Loucy (cell line): ENCODE measurements around the gene HPS3.
"Not testable (repeated sequence)": the region's sequence is repeated elsewhere in the genome, so short reads cannot be mapped to it uniquely, and the experiment has no call there.

Experiments used
- H2AFZ ChIP-seq: fragments of 200-600 bp; sonication (generic); 2 replicates; pipeline ENCODE4 v1.6.0; 2016; ENCODE audit warnings: antibody characterized with exemption, mild to moderate bottlenecking, low read length, moderate library complexity
- H3F3A ChIP-seq: fragments of 200-600 bp; 2 replicates; pipeline ENCODE4 v1.6.0; 2016; ENCODE audit warnings: antibody characterized with exemption, low read depth, mild to moderate bottlenecking
- H3K27me3 ChIP-seq: fragments of 200-600 bp; sonication (generic); 2 replicates; pipeline ENCODE4 v1.6.1; 2014; ENCODE audit warnings: low read length, mild to moderate bottlenecking; ENCODE audit not compliant: insufficient read depth, poor library complexity, severe bottlenecking
- H3K36me3 ChIP-seq: fragments of 200-600 bp; sonication (generic); 2 replicates; pipeline ENCODE4 v1.6.1; 2016; ENCODE audit warnings: low read length; ENCODE audit not compliant: insufficient read depth
- H3K4me1 ChIP-seq: fragments of 200-600 bp; sonication (generic); 2 replicates; pipeline ENCODE4 v1.5.1; 2014; ENCODE audit warnings: low read length, mild to moderate bottlenecking; ENCODE audit not compliant: insufficient read depth, poor library complexity, severe bottlenecking
- H3K4me2 ChIP-seq: fragments of 200-600 bp; sonication (generic); 2 replicates; pipeline ENCODE4 v1.6.0; 2014; ENCODE audit warnings: antibody characterized with exemption, low read length, low read depth, mild to moderate bottlenecking; ENCODE audit not compliant: poor library complexity, severe bottlenecking
- H3K4me3 ChIP-seq: fragments of 200-600 bp; sonication (generic); 2 replicates; pipeline ENCODE4 v1.5.1; 2014; ENCODE audit warnings: low read length, mild to moderate bottlenecking, mixed read lengths; ENCODE audit not compliant: poor library complexity, severe bottlenecking
- H3K79me2 ChIP-seq: fragments of 200-600 bp; sonication (generic); 2 replicates; pipeline ENCODE4 v1.6.1; 2014; ENCODE audit warnings: low read length; ENCODE audit not compliant: insufficient read depth
- H3K9ac ChIP-seq: fragments of 200-600 bp; sonication (generic); 2 replicates; pipeline ENCODE4 v1.6.0; 2014; ENCODE audit warnings: mild to moderate bottlenecking, low read depth, low read length, moderate library complexity; ENCODE audit not compliant: poor library complexity, severe bottlenecking
- H3K9me2 ChIP-seq: fragments of 200-600 bp; sonication (generic); replicated peaks from 2 replicates; pipeline ENCODE4 v1.6.1; 2016; ENCODE audit warnings: low read depth, low read length, mixed read lengths
- H3K9me3 ChIP-seq: fragments of 200-600 bp; sonication (generic); 2 replicates; pipeline ENCODE4 v1.6.1; 2014; ENCODE audit warnings: mild to moderate bottlenecking, antibody characterized with exemption, low read length, low read depth; ENCODE audit not compliant: insufficient read depth
- H4K20me1 ChIP-seq: fragments of 200-600 bp; sonication (generic); 2 replicates; pipeline ENCODE4 v1.6.0; 2014; ENCODE audit warnings: antibody characterized with exemption, low read length, mild to moderate bottlenecking; ENCODE audit not compliant: insufficient read depth, poor library complexity, severe bottlenecking
- CTCF ChIP-seq: fragments of 200-600 bp; sonication (generic); conservative IDR thresholded peaks from 2 replicates; pipeline ENCODE4 v1.5.1; 2014; ENCODE audit warnings: mild to moderate bottlenecking, antibody characterized with exemption, low read length
- EZH2phosphoT487 ChIP-seq: fragments of 200-600 bp; IDR thresholded peaks from 2 replicates; pipeline ENCODE4 v1.6.1; 2018; ENCODE audit warnings: antibody characterized with exemption, mild to moderate bottlenecking, moderate library complexity, borderline replicate concordance

HPS3 gene

GRCh38 chr3:149095487-149095886, 34.0 kb upstream of the HPS3 start:
- Histone ChIP-seq H3K79me2 (no peaks in the 10 kb centered on the region), H2AFZ (no peak overlapping the region), H3K4me1 (no peaks in the 10 kb centered on the region), H3K4me3 (no peak overlapping the region), H3F3A (no peaks in the 10 kb centered on the region), H3K36me3 (no peaks in the 10 kb centered on the region), H3K27me3 (no peaks in the 10 kb centered on the region), H3K4me2 (no peak overlapping the region), H3K9me3 (no peaks in the 10 kb centered on the region), H3K9ac (no peak overlapping the region), H4K20me1 (no peaks in the 10 kb centered on the region), H3K9me2 (no peaks in the 10 kb centered on the region)
- TF ChIP-seq EZH2phosphoT487 (no peak), CTCF (no peak)

DNA sequence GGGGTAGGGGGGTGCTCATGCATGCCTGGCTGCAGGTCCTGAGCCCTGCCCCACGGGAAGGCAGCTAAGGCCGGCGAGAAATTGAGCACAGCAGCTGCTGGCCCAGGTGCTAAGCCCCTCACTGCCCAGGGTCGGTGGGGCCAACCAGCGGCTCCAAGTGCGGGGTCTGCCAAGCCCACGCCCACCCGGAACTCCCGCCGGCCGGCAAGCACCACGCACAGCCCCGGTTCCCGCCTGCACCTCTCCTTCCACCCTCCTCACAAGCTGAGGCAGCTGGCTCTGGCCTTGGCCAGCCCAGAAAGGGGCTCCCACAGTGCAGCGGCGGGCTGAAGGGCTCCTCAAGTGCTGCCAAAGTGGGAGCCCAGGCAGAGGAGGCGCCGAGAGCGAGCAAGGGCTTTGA, 31.5 kb upstream of the HPS3 start:
- H3K27me3 ChIP-seq, H3K9me3 ChIP-seq, H3K4me3 ChIP-seq, H4K20me1 ChIP-seq, H3K9me2 ChIP-seq, H3F3A ChIP-seq, H3K79me2 ChIP-seq, H3K9ac ChIP-seq, H3K4me1 ChIP-seq, H2AFZ ChIP-seq, H3K4me2 ChIP-seq, H3K36me3 ChIP-seq: not testable (repeated sequence)

GRCh38 chr3:149101154-149101553, 28.3 kb upstream of the HPS3 start:
- Histone ChIP-seq H3F3A (no peaks in the 10 kb centered on the region), H3K79me2 (no peaks in the 10 kb centered on the region), H3K27me3 (no peaks in the 10 kb centered on the region), H2AFZ (no peak overlapping the region), H3K9ac (no peak overlapping the region), H3K4me3 (no peak overlapping the region), H3K9me2 (no peaks in the 10 kb centered on the region), H3K4me1 (no peaks in the 10 kb centered on the region), H3K4me2 (no peak overlapping the region), H3K9me3 (peaks cover 4% of the 10 kb centered on the region; the same call in 1 of the 2 replicates), H3K36me3 (no peaks in the 10 kb centered on the region), H4K20me1 (no peaks in the 10 kb centered on the region)
- TF ChIP-seq CTCF (no peak), EZH2phosphoT487 (no peak)

DNA sequence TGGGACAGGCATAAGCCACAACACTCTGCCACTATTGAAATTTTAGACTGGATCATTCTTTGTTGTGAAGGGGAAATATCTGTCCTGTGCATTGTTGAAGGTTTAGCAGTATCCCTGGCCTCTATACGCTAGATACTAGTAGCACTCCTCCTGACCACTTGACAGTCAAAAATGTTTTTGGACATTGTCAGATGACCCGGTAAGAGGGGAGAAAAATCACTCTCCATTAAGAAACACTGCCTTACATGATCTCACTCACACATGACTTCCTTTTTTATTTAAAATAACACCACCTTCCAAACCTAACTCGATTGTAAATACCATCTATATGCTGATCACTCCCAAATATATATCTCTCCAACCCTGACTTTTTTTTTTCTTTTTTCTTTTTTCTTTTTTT, 27.8 kb upstream of the HPS3 start:
- H3K4me2 ChIP-seq, result no peak overlapping the region
- no peaks in the 10 kb centered on the region for H3K4me1 ChIP-seq
- H2AFZ ChIP-seq, result no peak overlapping the region
- no peak overlapping the region for H3K9ac ChIP-seq
- TF ChIP-seq EZH2phosphoT487, result no peak
- H3K4me3 ChIP-seq, result no peak overlapping the region
- H3K9me2 ChIP-seq, result no peaks in the 10 kb centered on the region
- H3K9me3 ChIP-seq, result peaks cover 7% of the 10 kb centered on the region; the same call in 1 of the 2 replicates
- H4K20me1 ChIP-seq, result no peaks in the 10 kb centered on the region
- no peaks in the 10 kb centered on the region for H3K79me2 ChIP-seq
- H3K36me3 ChIP-seq, result no peaks in the 10 kb centered on the region
- no peaks in the 10 kb centered on the region for H3F3A ChIP-seq
- H3K27me3 ChIP-seq, result no peaks in the 10 kb centered on the region
